NCI-H146 treated with DMSO at 0.1 percent for 48 hours (cell line): ENCODE results near the gene DAB1.
"Not testable (repeated sequence)": the region's sequence is repeated elsewhere in the genome, so short reads cannot be mapped to it uniquely, and the experiment has no call there.

Experiments used
- DNase-seq: peaks from one replicate; lab custom pipeline; 2025; ENCODE audit not compliant: unreplicated experiment; lab: John Stamatoyannopoulos, UW

DAB1 gene

DNA sequence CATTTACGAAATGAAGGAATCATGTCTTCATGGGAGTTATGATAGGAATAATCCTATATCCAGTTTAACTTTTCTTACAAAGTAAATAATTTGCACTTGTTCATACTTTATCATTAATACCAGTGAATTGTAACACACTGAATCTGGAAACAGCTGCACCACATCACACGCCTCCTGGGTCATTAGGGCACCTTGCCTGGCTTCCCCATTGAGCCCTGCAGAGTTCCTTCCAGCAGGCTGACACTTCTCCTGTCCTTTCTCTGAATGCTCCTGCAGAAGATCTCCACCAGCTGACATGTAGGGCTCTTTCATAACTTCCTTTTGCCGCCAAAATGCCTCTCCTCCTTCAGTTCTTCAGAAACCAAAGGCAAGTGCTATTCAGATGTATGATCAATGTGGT lies 201.1 kb downstream of the DAB1 start:
- DNase-seq = no peak

- no peak for DNase-seq
Observed at GRCh38 chr1:57222307-57222706, 201.6 kb downstream of the DAB1 start.

GRCh38 chr1:57220905-57221304 lies 203.0 kb downstream of the DAB1 start:
- DNase-seq = not testable (repeated sequence)

DNA sequence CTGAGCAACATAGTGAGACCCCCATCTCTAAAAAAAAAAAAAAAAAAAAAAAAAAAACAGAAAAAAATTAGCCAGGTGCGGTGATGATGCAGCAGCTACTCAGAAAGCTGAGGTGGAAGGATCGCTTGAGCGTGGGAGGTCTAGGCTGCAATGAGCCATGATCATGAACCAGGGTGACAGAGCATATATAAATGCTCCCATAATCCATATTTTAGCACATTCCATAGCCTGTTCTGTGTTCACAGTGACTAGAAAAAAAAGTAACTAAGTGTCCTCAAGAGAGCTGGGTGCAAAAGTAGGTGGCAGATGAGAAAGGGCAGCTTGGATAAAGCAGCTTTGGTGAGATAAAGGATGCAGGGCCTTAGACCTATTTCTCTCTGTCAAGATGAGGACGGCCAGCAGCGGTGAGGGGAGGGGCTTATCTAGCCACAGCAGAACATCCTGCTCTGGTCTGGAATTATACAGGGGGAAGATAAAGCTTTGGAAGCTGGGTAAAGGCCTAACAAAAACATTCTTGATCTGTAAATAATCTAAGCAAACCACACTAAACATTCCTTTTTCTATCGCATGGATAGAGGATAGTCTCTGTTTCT lies 205.3 kb downstream of the DAB1 start:
- no peak for DNase-seq

DNA sequence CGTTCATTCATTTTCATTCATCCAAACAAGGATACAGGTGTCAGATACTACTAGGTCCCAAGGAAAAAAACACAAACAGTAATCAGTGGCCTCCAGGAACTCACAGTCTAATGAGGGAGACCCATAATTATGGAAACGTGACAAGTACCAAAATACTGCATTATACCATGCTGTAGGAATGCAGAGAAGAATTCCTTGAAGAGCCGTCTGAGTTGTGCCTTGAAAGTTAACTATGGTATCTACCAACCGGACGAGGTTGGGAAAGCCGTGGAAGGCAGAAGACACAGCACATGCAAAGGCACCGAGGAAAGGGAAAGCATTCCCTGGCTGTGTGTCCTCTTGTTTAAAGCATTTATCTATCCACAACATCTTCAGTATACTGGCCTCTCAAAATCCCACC lies 206.0 kb downstream of the DAB1 start:
- DNase-seq = no peak

GRCh38 chr1:57214951-57215575 lies 208.8 kb downstream of the DAB1 start:
- DNase-seq = no peak

DNA sequence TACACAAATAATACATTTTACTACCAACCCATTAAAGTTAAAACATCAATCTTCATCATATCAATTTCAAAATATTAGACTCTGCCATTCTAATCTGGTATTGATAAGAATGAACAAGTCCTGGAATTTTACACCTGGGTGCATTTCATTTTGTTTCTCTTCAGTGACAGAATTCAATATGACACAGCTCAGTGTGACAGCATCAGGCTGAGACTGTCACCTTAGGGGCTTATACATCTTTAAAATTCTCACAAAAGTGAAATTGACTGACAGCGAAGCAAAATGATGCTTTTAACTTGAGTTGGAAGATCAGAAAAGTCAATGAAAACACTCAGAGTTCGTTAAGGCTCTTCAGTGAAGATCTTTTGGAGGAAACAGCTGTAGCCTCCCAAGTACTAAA lies 213.0 kb downstream of the DAB1 start:
- no peak for DNase-seq

DNA sequence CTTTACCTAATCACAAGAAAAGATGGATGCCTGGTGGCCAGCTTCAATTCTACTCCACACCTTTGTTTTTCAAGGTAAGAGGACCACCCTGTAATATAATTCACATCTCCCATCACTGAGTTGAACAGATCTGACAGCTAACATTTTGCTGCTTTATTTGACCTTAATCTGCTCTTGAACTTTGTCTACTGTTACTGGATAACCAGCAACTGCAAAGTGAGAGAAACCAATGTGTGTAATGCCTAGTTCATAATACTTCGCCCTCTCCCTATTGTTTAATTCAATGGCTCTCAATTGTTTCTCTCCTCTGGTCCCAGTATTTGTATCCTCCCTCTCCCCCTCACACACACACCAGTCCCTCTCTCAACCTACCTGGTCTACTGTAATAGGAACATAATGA lies 214.4 kb downstream of the DAB1 start:
- DNase-seq = no peak

GRCh38 chr1:57208741-57209302 lies 215.0 kb downstream of the DAB1 start:
- no peak for DNase-seq

DNA sequence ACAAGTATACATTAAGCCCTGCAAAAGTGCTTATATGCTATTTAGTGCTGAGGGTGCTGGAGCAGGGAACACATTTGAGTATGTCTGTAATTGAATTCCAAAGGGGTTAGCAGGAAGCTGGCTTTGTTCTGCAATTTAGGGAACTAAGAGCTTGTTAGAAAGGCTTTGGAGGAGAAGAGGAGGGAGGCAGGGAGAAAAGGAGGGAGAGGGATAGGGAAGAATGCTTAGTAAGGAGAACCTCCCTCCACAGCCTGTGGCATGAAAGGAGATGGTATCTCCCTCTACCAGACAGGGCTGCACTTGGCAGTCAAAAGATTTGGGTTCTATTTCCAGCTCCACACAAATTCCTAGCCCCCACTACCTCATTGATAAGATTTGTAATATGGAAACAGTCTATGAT lies 217.8 kb downstream of the DAB1 start:
- DNase-seq = no peak

DNA sequence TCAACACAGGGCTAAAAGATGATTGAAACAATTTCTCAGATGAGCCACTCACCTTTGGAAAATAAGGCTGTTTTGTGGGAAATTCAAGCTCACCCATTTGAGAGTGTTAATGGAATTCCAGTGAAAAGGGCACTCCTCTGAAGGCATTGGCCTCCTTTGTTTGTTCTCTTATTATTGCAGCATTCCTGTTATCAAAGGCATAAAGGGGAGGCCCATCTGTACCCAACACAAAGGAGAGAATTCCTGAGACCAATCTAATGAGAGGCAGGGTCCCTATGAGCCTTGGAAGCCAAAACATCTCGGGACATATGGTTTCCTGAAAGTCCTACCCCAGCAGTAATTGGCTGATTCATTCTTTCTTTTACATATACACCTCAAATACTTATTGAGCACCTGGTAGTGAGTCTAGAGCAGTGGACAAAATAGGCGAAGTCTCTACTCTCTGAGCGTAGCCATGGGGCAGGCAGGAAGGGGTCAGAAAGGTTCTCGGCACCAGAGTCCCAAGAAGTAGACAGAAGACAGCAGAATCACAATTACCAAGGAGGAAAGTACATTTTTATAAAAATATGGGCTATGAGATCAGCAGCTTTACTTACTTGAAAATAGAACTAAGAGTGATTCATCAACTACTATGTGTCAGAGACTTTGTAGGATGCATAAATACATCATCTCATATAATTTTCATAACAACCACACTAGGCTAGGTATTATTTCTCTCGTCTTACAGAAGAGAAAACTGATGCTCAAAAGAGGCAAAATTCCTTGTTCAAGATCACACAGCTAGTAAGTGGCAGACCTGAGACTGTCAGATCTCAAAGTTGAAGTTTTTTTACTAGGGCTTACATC lies 218.7 kb downstream of the DAB1 start:
- DNase-seq = no peak

DNA sequence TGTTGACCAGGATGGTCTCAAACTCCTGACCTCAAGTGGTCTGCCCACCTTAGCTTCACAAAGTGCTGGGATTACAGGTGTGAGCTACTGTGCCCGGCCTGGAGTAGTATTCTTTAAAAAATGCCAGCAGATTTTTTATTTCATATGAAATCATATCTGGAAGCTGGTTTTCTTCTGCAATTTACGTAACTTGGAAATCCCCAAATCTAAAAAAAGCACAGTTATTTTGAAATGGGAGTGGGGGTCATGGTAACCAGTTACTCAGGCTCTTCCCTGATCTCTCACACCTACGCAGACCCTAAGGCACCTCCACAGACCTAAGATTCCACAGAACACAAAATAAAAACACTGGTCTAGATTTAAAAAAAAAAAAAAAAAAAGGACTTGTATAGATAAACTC lies 219.8 kb downstream of the DAB1 start:
- DNase-seq = no peak

DNA sequence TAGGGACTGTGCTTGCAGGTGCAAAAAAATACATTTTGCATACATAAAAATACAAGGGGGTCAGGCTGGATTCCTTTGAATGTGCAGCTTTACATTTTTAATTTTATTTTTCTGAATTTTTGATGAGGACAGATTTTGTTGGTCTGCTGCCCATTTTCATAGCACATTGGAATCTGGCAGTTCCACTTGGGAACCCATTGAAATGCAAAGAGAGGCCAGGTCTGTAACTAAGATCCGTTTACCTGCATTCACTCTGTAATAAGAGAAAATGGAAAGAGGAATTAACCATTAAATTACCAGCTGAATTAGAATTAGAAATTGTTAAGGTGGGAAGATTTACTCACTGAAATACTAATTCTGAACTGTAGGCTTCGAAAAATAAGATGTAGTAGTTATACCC lies 221.6 kb downstream of the DAB1 start:
- DNase-seq = no peak

DNA sequence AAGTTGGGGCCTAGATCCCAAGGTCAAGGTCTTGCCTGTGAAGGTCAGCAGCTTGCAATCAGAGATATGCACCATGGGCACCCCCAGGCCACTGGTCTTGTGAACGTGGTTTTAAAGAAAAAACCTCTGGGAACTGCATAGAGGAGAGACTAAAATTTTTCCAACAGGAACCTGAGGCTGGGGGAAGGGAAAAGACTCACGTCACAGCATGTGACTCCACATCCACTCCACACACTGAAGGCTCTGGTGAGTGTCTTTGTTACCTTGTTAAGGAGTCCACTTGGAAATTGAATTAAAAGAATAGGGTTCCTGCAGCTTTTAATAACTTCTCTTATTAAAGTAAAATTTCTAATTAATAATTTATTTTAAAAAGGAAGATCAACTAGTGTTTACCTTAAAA lies 224.9 kb downstream of the DAB1 start:
- DNase-seq = no peak

GRCh38 chr1:57195436-57195941 lies 228.4 kb downstream of the DAB1 start:
- DNase-seq = no peak

- DNase-seq = no peak
Observed at GRCh38 chr1:57192222-57192621, 231.6 kb downstream of the DAB1 start.

DNA sequence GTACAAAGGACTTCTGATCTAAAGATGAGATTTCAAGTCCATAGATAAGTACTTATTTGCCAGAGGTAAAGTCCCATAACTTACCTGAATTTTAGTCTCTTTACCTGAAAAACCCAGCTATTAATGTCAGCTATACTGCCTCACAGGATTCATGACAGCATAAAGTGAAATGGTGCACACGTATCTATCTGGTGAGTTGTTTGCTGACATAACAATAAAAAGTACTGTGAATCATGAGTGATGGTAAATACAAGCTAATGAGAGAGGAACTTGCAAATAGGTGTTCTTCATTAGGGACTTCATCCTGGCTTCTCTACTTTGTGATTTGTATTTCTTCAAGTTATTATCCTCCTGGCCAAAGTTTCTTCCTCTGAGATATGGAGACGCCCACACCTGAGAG lies 233.0 kb downstream of the DAB1 start:
- no peak for DNase-seq

DNA sequence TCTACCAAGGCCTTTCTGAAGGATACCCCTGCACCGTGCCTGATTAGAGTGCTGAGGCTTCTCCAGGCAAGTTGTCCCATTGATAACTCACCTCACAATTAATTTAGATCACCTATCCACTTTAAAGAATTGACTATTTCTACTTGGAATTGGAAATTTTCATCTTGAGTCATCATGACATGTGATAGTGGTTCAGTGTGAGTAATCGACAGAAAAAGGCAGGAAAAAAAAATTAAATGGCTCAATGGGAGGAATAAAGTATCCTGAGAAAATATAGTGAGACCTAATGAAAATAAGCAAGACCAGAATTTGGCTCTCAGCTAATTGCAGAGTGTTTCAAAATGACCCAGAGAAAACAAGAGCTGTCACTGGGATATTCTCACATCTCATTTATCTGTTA lies 235.7 kb downstream of the DAB1 start:
- no peak for DNase-seq

DNA sequence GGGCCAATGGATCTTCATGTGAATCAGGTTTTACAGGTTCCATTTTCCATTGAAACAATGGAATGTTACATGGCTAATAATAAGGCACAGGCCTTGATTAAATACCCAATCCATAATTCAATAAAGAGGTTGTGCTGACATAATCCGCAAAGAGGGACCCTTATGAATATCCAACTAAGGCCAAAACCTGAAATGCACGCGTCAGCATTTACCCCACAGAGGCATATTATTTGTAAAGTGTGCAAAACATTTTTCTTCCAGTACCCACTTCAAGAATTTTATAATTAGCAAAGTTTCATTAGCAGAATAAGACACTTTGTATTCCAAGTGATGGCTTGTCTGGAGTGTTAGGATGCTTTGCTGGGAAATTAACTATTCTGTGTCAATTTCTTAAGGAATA lies 237.4 kb downstream of the DAB1 start:
- no peak for DNase-seq

DNA sequence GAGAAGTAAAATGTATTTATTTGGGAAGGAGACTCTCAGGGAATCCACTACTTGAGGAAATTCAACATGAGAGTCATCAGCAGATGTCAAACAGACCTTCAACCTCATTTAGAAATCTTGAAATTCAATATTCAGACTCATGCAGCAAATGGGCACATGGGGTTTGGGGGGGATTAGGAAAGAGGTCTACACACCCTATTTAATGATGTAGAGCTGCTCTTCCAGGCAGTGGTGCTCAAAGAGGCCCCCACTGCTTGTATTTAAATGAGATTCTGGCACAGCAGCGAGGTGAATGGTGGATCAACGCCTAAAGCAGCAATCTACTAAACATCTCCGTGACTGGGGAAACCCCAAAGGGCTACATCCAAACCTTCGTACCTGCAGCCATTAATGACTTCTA lies 244.9 kb downstream of the DAB1 start:
- DNase-seq = no peak

- no peak for DNase-seq
Observed at GRCh38 chr1:57175506-57175905, 248.4 kb downstream of the DAB1 start.

GRCh38 chr1:57172040-57172439 lies 251.8 kb downstream of the DAB1 start:
- DNase-seq = no peak
